HEK293 (cell line): ENCODE results near the gene UST.

Experiments used
- CTCF ChIA-PET: fragments of 350-600 bp; formaldehyde crosslinking; extraction: SDS; loops from one replicate; lab custom pipeline; 2021; ENCODE audit warnings: antibody characterized with exemption; lab: Yijun Ruan, JAX
- POLR2A ChIA-PET: fragments of 300-600 bp; formaldehyde crosslinking; extraction: SDS; loops from one replicate; lab custom pipeline; 2020; ENCODE audit warnings: antibody characterized with exemption, inconsistent platforms; lab: Yijun Ruan, JAX
- H3K27ac ChIP-seq: fragments of 200-500 bp; sonication (Bioruptor generic); 2 replicates; pipeline ENCODE4 v1.5.1; 2014; ENCODE audit warnings: low read depth, low read length, control low read depth, inconsistent platforms; ENCODE audit errors: extremely low read depth
- H3K36me3 ChIP-seq, 2 experiments: fragments of 200-500 bp in 1 of 2; sonication (Bioruptor generic) in 1 of 2; 1 replicate in 1 of 2; 2 replicates in 1 of 2; pipeline ENCODE4 v1.5.1; 2014 to 2017; ENCODE audit warnings: inconsistent platforms in 2 of 2, low read length in 2 of 2; ENCODE audit not compliant: control insufficient read depth in 2 of 2, insufficient read depth in 1 of 2
- H3K4me1 ChIP-seq: fragments of 200-500 bp; sonication (Bioruptor generic); 2 replicates; pipeline ENCODE4 v1.5.1; 2014; ENCODE audit warnings: mild to moderate bottlenecking, low read length, inconsistent platforms; ENCODE audit not compliant: control insufficient read depth, insufficient read depth
- H3K4me3 ChIP-seq: 2 replicates; pipeline ENCODE4 v1.5.1; 2011; ENCODE audit warnings: low read depth, mild to moderate bottlenecking, control low read depth, low read length, moderate library complexity
- H3K9me3 ChIP-seq: fragments of 200-500 bp; sonication (Bioruptor generic); 2 replicates; pipeline ENCODE4 v1.5.1; 2014; ENCODE audit warnings: low read depth, low read length, inconsistent platforms; ENCODE audit not compliant: control insufficient read depth, insufficient read depth
- HOXA7 ChIP-seq: sonication (generic); formaldehyde crosslinking; IDR thresholded peaks from 2 replicates; pipeline ENCODE4 v1.8.1; 2022; ENCODE audit warnings: missing genetic modification reagents, borderline replicate concordance
- HOXC10 ChIP-seq: sonication (generic); formaldehyde crosslinking; IDR thresholded peaks from 2 replicates; pipeline ENCODE4 v1.8.1; 2023; ENCODE audit warnings: mild to moderate bottlenecking, missing genetic modification reagents
- KLF16 ChIP-seq: fragments of 450-650 bp; formaldehyde crosslinking; IDR thresholded peaks from 2 replicates; pipeline ENCODE4 v1.5.1; 2017; ENCODE audit warnings: missing biosample characterization, missing genetic modification characterization
- KLF17 ChIP-seq: fragments of 450-650 bp; formaldehyde crosslinking; IDR thresholded peaks from 2 replicates; pipeline ENCODE4 v1.5.1; 2016; ENCODE audit warnings: missing biosample characterization, missing genetic modification characterization
- MEIS1 ChIP-seq: sonication (generic); formaldehyde crosslinking; IDR thresholded peaks from 2 replicates; pipeline ENCODE4 v1.8.1; 2022; ENCODE audit warnings: missing genetic modification reagents, mild to moderate bottlenecking, borderline replicate concordance
- SP7 ChIP-seq: fragments of 450-650 bp; formaldehyde crosslinking; IDR thresholded peaks from 2 replicates; pipeline ENCODE4 v1.5.1; 2016; ENCODE audit warnings: missing biosample characterization, missing genetic modification characterization
- ZBTB49 ChIP-seq: fragments of 450-650 bp; formaldehyde crosslinking; IDR thresholded peaks from 2 replicates; pipeline ENCODE4 v1.5.1; 2016; ENCODE audit warnings: missing biosample characterization, missing genetic modification characterization, low read depth
- ZBTB6 ChIP-seq: fragments of 450-650 bp; formaldehyde crosslinking; IDR thresholded peaks from 2 replicates; pipeline ENCODE4 v1.5.1; 2017; ENCODE audit warnings: missing biosample characterization, missing genetic modification characterization
- ZNF23 ChIP-seq: fragments of 450-650 bp; formaldehyde crosslinking; IDR thresholded peaks from 2 replicates; pipeline ENCODE4 v1.5.1; 2016; ENCODE audit warnings: missing biosample characterization, missing genetic modification characterization, borderline replicate concordance
- ZNF366 ChIP-seq: fragments of 450-650 bp; formaldehyde crosslinking; conservative IDR thresholded peaks from 2 replicates; pipeline ENCODE4 v1.5.1; 2016; ENCODE audit warnings: missing biosample characterization, missing genetic modification characterization
- ZNF391 ChIP-seq: fragments of 450-650 bp; formaldehyde crosslinking; IDR thresholded peaks from 2 replicates; pipeline ENCODE4 v1.5.1; 2016; ENCODE audit warnings: low read depth, missing biosample characterization, missing genetic modification characterization, borderline replicate concordance
- ZNF404 ChIP-seq: fragments of 450-650 bp; formaldehyde crosslinking; IDR thresholded peaks from 2 replicates; pipeline ENCODE4 v1.5.1; 2017; ENCODE audit warnings: missing biosample characterization, missing genetic modification characterization
- ZNF514 ChIP-seq: fragments of 450-650 bp; formaldehyde crosslinking; IDR thresholded peaks from 2 replicates; pipeline ENCODE4 v1.5.1; 2016; ENCODE audit warnings: missing biosample characterization, missing genetic modification characterization
- ZNF544 ChIP-seq: fragments of 450-650 bp; formaldehyde crosslinking; IDR thresholded peaks from 2 replicates; pipeline ENCODE4 v1.5.0; 2017; ENCODE audit warnings: missing biosample characterization, missing genetic modification characterization
- ZNF639 ChIP-seq: fragments of 450-650 bp; formaldehyde crosslinking; IDR thresholded peaks from 2 replicates; pipeline ENCODE4 v1.5.1; 2016; ENCODE audit warnings: missing biosample characterization, missing genetic modification characterization
- ZNF670 ChIP-seq: fragments of 450-650 bp; formaldehyde crosslinking; IDR thresholded peaks from 2 replicates; pipeline ENCODE4 v1.5.1; 2016; ENCODE audit warnings: missing biosample characterization, missing genetic modification characterization, low read depth
- ZNF768 ChIP-seq: fragments of 450-650 bp; formaldehyde crosslinking; IDR thresholded peaks from 2 replicates; pipeline ENCODE4 v1.5.1; 2018; ENCODE audit warnings: missing biosample characterization, mild to moderate bottlenecking, missing genetic modification characterization
- ZSCAN16 ChIP-seq: fragments of 450-650 bp; formaldehyde crosslinking; IDR thresholded peaks from 2 replicates; pipeline ENCODE4 v1.5.1; 2016; ENCODE audit warnings: missing biosample characterization, missing genetic modification characterization
- TF ChIP-seq, protein P1 (sequence below): fragments of 450-650 bp; formaldehyde crosslinking; IDR thresholded peaks from 2 replicates; pipeline ENCODE4 v1.5.1; 2016; ENCODE audit warnings: missing biosample characterization, missing genetic modification characterization
- TF ChIP-seq, protein P2 (sequence below): fragments of 450-650 bp; formaldehyde crosslinking; IDR thresholded peaks from 2 replicates; pipeline ENCODE4 v1.5.1; 2016; ENCODE audit warnings: missing biosample characterization, missing genetic modification characterization
- TF ChIP-seq, protein P3 (sequence below): fragments of 450-650 bp; formaldehyde crosslinking; IDR thresholded peaks from 2 replicates; pipeline ENCODE4 v1.5.1; 2016; ENCODE audit warnings: missing biosample characterization, missing genetic modification characterization
- TF ChIP-seq, protein P4 (sequence below): fragments of 450-650 bp; formaldehyde crosslinking; IDR thresholded peaks from 2 replicates; pipeline ENCODE4 v1.5.1; 2017; ENCODE audit warnings: missing biosample characterization, missing genetic modification characterization
- TF ChIP-seq, protein P5 (sequence below): fragments of 450-650 bp; formaldehyde crosslinking; IDR thresholded peaks from 2 replicates; pipeline ENCODE4 v1.5.1; 2016; ENCODE audit warnings: missing biosample characterization, missing genetic modification characterization

UST gene

DNA sequence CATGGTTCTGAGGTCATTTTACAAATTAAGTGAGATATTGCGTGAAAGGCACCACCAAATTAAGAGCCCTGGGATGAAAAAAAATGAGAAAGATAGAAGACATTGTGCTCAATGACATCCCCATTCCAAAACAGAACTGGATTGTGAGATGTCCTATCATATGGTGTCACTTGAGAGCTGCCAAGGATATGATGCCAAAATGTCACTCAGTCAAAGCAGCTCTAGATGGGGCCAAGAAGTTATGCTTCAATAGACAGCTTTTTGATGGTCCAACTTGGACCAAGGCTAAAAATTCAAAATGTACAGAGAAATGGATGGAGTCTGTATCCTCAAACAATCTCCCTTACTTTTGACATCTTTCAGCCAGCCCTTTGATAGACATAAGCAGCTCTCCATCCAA is 180.8 kb downstream of the UST start:
- Histone ChIP-seq H3K36me3 (no peaks in the 10 kb centered on the region), H3K9me3 (no peaks in the 10 kb centered on the region), H3K27ac (no peak overlapping the region), H3K4me3 (no peak overlapping the region), H3K4me1 (no peaks in the 10 kb centered on the region)
- ChIA-PET POLR2A (no interaction called here), CTCF (interaction anchor here (0.6 to 1.4 kb wide), 3 partner anchors 10 to 265 kb away, joined by 3 to 7 read pairs (median 4); no protein-coding TSS in a partner anchor)
- TF ChIP-seq ZNF404 (tag by site-specific recombination): no peak
- no peak for TF ChIP-seq ZNF391 (tag by site-specific recombination)
- TF ChIP-seq ZNF23 (tag by site-specific recombination): no peak
- no peak for TF ChIP-seq HOXA7
- no peak for TF ChIP-seq ZBTB49 (tag by site-specific recombination)
- TF ChIP-seq, protein P1, sequence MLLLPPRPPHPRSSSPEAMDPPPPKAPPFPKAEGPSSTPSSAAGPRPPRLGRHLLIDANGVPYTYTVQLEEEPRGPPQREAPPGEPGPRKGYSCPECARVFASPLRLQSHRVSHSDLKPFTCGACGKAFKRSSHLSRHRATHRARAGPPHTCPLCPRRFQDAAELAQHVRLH (tag by site-specific recombination): no peak
- TF ChIP-seq MEIS1 (CRISPR knock-in tag): no peak
- no peak for TF ChIP-seq ZNF670 (tag by site-specific recombination)
- no peak for TF ChIP-seq ZNF639 (tag by site-specific recombination)
- TF ChIP-seq ZNF514: no peak
- no peak for TF ChIP-seq SP7 (tag by site-specific recombination)

GRCh38 chr6:148928811-148929210 is 182.0 kb downstream of the UST start:
- no peak overlapping the region for H3K27ac ChIP-seq
- H3K36me3 ChIP-seq: no peaks in the 10 kb centered on the region
- ChIA-PET POLR2A (no interaction called here), CTCF (interaction anchor here (0.7 kb wide), 1 partner anchor 576 kb away, joined by 3 read pairs; no protein-coding TSS in a partner anchor)
- H3K4me3 ChIP-seq: no peak overlapping the region
- TF ChIP-seq, protein P2, sequence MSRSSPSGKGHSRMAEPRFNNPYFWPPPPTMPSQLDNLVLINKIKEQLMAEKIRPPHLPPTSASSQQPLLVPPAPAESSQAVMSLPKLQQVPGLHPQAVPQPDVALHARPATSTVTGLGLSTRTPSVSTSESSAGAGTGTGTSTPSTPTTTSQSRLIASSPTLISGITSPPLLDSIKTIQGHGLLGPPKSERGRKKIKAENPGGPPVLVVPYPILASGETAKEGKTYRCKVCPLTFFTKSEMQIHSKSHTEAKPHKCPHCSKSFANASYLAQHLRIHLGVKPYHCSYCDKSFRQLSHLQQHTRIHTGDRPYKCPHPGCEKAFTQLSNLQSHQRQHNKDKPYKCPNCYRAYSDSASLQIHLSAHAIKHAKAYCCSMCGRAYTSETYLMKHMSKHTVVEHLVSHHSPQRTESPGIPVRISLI (tag by site-specific recombination): no peak
- TF ChIP-seq ZBTB6 (tag by site-specific recombination) (no peak), ZSCAN16 (tag by site-specific recombination) (no peak), ZNF366 (tag by site-specific recombination) (no peak), ZNF768 (tag by site-specific recombination) (no peak), KLF16 (tag by site-specific recombination) (no peak), KLF17 (tag by site-specific recombination) (no peak), ZNF544 (tag by site-specific recombination) (no peak), HOXC10 (CRISPR knock-in tag) (no peak)
- TF ChIP-seq, protein P3, sequence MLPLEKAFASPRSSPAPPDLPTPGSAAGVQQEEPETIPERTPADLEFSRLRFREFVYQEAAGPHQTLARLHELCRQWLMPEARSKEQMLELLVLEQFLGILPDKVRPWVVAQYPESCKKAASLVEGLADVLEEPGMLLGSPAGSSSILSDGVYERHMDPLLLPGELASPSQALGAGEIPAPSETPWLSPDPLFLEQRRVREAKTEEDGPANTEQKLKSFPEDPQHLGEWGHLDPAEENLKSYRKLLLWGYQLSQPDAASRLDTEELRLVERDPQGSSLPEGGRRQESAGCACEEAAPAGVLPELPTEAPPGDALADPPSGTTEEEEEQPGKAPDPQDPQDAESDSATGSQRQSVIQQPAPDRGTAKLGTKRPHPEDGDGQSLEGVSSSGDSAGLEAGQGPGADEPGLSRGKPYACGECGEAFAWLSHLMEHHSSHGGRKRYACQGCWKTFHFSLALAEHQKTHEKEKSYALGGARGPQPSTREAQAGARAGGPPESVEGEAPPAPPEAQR (tag by site-specific recombination): no peak
- TF ChIP-seq, protein P4, sequence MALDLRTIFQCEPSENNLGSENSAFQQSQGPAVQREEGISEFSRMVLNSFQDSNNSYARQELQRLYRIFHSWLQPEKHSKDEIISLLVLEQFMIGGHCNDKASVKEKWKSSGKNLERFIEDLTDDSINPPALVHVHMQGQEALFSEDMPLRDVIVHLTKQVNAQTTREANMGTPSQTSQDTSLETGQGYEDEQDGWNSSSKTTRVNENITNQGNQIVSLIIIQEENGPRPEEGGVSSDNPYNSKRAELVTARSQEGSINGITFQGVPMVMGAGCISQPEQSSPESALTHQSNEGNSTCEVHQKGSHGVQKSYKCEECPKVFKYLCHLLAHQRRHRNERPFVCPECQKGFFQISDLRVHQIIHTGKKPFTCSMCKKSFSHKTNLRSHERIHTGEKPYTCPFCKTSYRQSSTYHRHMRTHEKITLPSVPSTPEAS (tag by site-specific recombination): no peak
- TF ChIP-seq, protein P5, sequence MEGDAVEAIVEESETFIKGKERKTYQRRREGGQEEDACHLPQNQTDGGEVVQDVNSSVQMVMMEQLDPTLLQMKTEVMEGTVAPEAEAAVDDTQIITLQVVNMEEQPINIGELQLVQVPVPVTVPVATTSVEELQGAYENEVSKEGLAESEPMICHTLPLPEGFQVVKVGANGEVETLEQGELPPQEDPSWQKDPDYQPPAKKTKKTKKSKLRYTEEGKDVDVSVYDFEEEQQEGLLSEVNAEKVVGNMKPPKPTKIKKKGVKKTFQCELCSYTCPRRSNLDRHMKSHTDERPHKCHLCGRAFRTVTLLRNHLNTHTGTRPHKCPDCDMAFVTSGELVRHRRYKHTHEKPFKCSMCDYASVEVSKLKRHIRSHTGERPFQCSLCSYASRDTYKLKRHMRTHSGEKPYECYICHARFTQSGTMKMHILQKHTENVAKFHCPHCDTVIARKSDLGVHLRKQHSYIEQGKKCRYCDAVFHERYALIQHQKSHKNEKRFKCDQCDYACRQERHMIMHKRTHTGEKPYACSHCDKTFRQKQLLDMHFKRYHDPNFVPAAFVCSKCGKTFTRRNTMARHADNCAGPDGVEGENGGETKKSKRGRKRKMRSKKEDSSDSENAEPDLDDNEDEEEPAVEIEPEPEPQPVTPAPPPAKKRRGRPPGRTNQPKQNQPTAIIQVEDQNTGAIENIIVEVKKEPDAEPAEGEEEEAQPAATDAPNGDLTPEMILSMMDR: no peak
- H3K4me1 ChIP-seq: no peaks in the 10 kb centered on the region
- no peaks in the 10 kb centered on the region for H3K9me3 ChIP-seq
